H1 (cell line): ENCODE results near the gene ARHGAP12. TPM values are rescaled to one million over a fixed set of nuclear protein-coding genes. Genes with fewer than 3 reads are reported as not detected.

Experiments
- CTCF ChIA-PET: fragments of 300-600 bp; sonication (Branson Sonifier 250); formaldehyde crosslinking; loops from one replicate; lab custom pipeline; 2021; ENCODE audit not compliant: partially characterized antibody; lab: Charles Lee
- POLR2A ChIA-PET: fragments of 300-600 bp; sonication (Branson Sonifier 250); formaldehyde crosslinking; loops from one replicate; lab custom pipeline; 2021; ENCODE audit warnings: inconsistent platforms; ENCODE audit not compliant: partially characterized antibody; lab: Charles Lee
- DNase-seq, 2 experiments: peaks; one replicate each; pipeline versions ENCODE4 v3.0.0 to v3.0.0-alpha.2; 2010 to 2022; ENCODE audit warnings: low spot score in 2 of 2, low read depth in 1 of 2, mixed read lengths in 1 of 2
- FAIRE-seq: peaks from 2 replicates; lab custom pipeline; 2011; peaks lifted over from hg19 to GRCh38; lab: Jason Lieb, UNC
- H2AFZ ChIP-seq: 2 replicates; pipeline ENCODE4 v1.8.1; 2012; ENCODE audit warnings: low read length, inconsistent platforms
- H2AK5ac ChIP-seq: 2 replicates; pipeline ENCODE4 v1.6.1; 2013; ENCODE audit warnings: low read depth, low read length
- H2BK120ac ChIP-seq: replicated peaks from 2 replicates; pipeline ENCODE3; 2013; ENCODE audit warnings: low read depth, low read length, inconsistent platforms
- H2BK12ac ChIP-seq: 2 replicates; pipeline ENCODE4 v1.6.1; 2013; ENCODE audit warnings: low read depth, low read length
- H2BK15ac ChIP-seq: 2 replicates; pipeline ENCODE4 v1.6.1; 2013; ENCODE audit warnings: low read length
- H2BK20ac ChIP-seq: 2 replicates; pipeline ENCODE4 v1.6.1; 2013; ENCODE audit warnings: low read length
- H2BK5ac ChIP-seq: 2 replicates; pipeline ENCODE4 v1.6.1; 2013; ENCODE audit warnings: low read depth, low read length
- H3K14ac ChIP-seq: 2 replicates; pipeline ENCODE4 v1.6.1; 2013; ENCODE audit warnings: inconsistent platforms; ENCODE audit not compliant: insufficient read length
- H3K18ac ChIP-seq: 2 replicates; pipeline ENCODE4 v1.6.1; 2013; ENCODE audit warnings: low read length; ENCODE audit errors: extremely low read depth
- H3K23ac ChIP-seq: 2 replicates; pipeline ENCODE4 v1.6.1; 2013; ENCODE audit warnings: inconsistent platforms; ENCODE audit not compliant: insufficient read length
- H3K23me2 ChIP-seq: 2 replicates; pipeline ENCODE4 v1.6.1; 2013; ENCODE audit warnings: low read depth, low read length
- H3K27ac ChIP-seq: 2 replicates; pipeline ENCODE4 v1.6.1; 2011; ENCODE audit warnings: low read depth, low read length, inconsistent platforms
- H3K27me3 ChIP-seq, 4 experiments: replicated peaks in 1 of 4; 1 replicate in 1 of 4; 2 replicates in 3 of 4; pipeline versions ENCODE4 v1.6.1 to v1.8.1; 2011 to 2013; ENCODE audit warnings: low read length in 3 of 4, mild to moderate bottlenecking in 3 of 4, inconsistent platforms in 2 of 4, mixed read lengths in 2 of 4, moderate library complexity in 1 of 4; ENCODE audit not compliant: control insufficient read depth in 3 of 4, insufficient read depth in 3 of 4; ENCODE audit errors: extremely low read depth in 1 of 4
- H3K36me3 ChIP-seq, 4 experiments: 2 replicates each; pipeline versions ENCODE4 v1.6.1 to v1.8.1; 2011 to 2013; ENCODE audit warnings: mild to moderate bottlenecking in 4 of 4, low read length in 3 of 4, moderate library complexity in 2 of 4, control low read depth in 1 of 4, inconsistent platforms in 1 of 4; ENCODE audit not compliant: insufficient read depth in 4 of 4, control insufficient read depth in 2 of 4
- H3K4ac ChIP-seq: replicated peaks from 2 replicates; pipeline ENCODE3; 2013; ENCODE audit warnings: low read length, low read depth, mixed read lengths, inconsistent platforms; ENCODE audit not compliant: insufficient read length
- H3K4me1 ChIP-seq, 4 experiments: replicated peaks in 1 of 4; 1 replicate in 1 of 4; 2 replicates in 3 of 4; pipeline versions ENCODE4 v1.6.1 to v1.8.1; 2011 to 2013; ENCODE audit warnings: low read length in 3 of 4, inconsistent platforms in 2 of 4, mixed read lengths in 1 of 4; ENCODE audit not compliant: insufficient read depth in 4 of 4, control insufficient read depth in 3 of 4
- H3K4me2 ChIP-seq, 2 experiments: 2 replicates each; pipeline versions ENCODE4 v1.6.1 to v1.8.1; 2011 to 2013; ENCODE audit warnings: low read depth in 2 of 2, low read length in 2 of 2, control low read depth in 1 of 2, inconsistent platforms in 1 of 2, mild to moderate bottlenecking in 1 of 2; ENCODE audit not compliant: insufficient read depth in 1 of 2
- H3K4me3 ChIP-seq, 4 experiments: fragments of 200-600, 300-600 bp in 1 of 4; sonication (generic), shearing (Covaris generic), sonication (Bioruptor Twin) in 1 of 4; 2 replicates each; pipeline versions ENCODE4 v1.5.1 to v1.8.1; 2011 to 2016; ENCODE audit warnings: low read length in 4 of 4, low read depth in 3 of 4, control low read depth in 2 of 4, inconsistent platforms in 2 of 4, mild to moderate bottlenecking in 2 of 4, mixed read lengths in 1 of 4, moderate library complexity in 1 of 4; ENCODE audit not compliant: insufficient read depth in 2 of 4; ENCODE audit errors: extremely low read depth in 1 of 4
- H3K56ac ChIP-seq: replicated peaks from 2 replicates; pipeline ENCODE3; 2013; ENCODE audit warnings: low read depth, mild to moderate bottlenecking, mixed read lengths, low read length, inconsistent platforms; ENCODE audit not compliant: insufficient read length
- H3K79me1 ChIP-seq: 2 replicates; pipeline ENCODE4 v1.6.1; 2013; ENCODE audit warnings: low read depth, low read length, control low read depth
- H3K79me2 ChIP-seq, 2 experiments: 2 replicates each; pipeline versions ENCODE4 v1.6.1 to v1.8.1; 2012 to 2013; ENCODE audit warnings: low read length in 2 of 2, mild to moderate bottlenecking in 2 of 2, inconsistent platforms in 1 of 2; ENCODE audit not compliant: insufficient read depth in 2 of 2, control insufficient read depth in 1 of 2
- H3K9ac ChIP-seq, 4 experiments: replicated peaks in 1 of 4; 1 replicate in 1 of 4; 2 replicates in 3 of 4; pipeline versions ENCODE4 v1.6.1 to v1.8.1; 2011 to 2013; ENCODE audit warnings: low read depth in 3 of 4, low read length in 3 of 4, control low read depth in 2 of 4, mild to moderate bottlenecking in 2 of 4, moderate library complexity in 2 of 4, inconsistent platforms in 1 of 4; ENCODE audit errors: extremely low read depth in 1 of 4
- H3K9me3 ChIP-seq, 2 experiments: 2 replicates each; pipeline versions ENCODE4 v1.6.1 to v1.8.1; 2012 to 2013; ENCODE audit warnings: mild to moderate bottlenecking in 2 of 2, moderate library complexity in 2 of 2, control low read depth in 1 of 2, inconsistent platforms in 1 of 2, low read depth in 1 of 2, low read length in 1 of 2, mixed read lengths in 1 of 2; ENCODE audit not compliant: insufficient read depth in 2 of 2
- H4K20me1 ChIP-seq, 2 experiments: replicated peaks in 1 of 2; 2 replicates each; pipeline versions ENCODE3 to v1.8.1; 2011 to 2013; ENCODE audit warnings: inconsistent platforms in 2 of 2, low read length in 2 of 2, mild to moderate bottlenecking in 1 of 2; ENCODE audit not compliant: insufficient read depth in 2 of 2, control insufficient read depth in 1 of 2
- H4K5ac ChIP-seq: 2 replicates; pipeline ENCODE4 v1.6.1; 2013; ENCODE audit warnings: low read length, low read depth, mixed read lengths, inconsistent platforms; ENCODE audit not compliant: insufficient read length
- H4K8ac ChIP-seq: 2 replicates; pipeline ENCODE4 v1.8.0; 2013; ENCODE audit warnings: mild to moderate bottlenecking, moderate library complexity, low read length, inconsistent platforms; ENCODE audit not compliant: insufficient read depth; ENCODE audit errors: extremely low read depth
- H4K91ac ChIP-seq: replicated peaks from 2 replicates; pipeline ENCODE3; 2013; ENCODE audit warnings: low read length, mixed read lengths, inconsistent platforms; ENCODE audit not compliant: insufficient read length
- BCL11A ChIP-seq, 2 experiments: IDR thresholded peaks; one replicate each; pipeline ENCODE4 v1.6.1; 2011; ENCODE audit warnings: low read depth in 2 of 2, low read length in 2 of 2, mild to moderate bottlenecking in 2 of 2
- E2F6 ChIP-seq: IDR thresholded peaks from 2 replicates; pipeline ENCODE4 v1.6.1; 2012; ENCODE audit warnings: inconsistent platforms
- JUND ChIP-seq: IDR thresholded peaks from 2 replicates; pipeline ENCODE4 v1.6.1; 2011; ENCODE audit warnings: mild to moderate bottlenecking, improper control_type of control experiment, low read length
- KDM4A ChIP-seq: IDR thresholded peaks from one replicate; pipeline ENCODE4 v1.7.1; 2012; ENCODE audit warnings: low read depth, mild to moderate bottlenecking, moderate library complexity, low read length, inconsistent platforms; ENCODE audit not compliant: severe bottlenecking
- MAX ChIP-seq: IDR thresholded peaks from 2 replicates; pipeline ENCODE4 v1.6.1; 2012; ENCODE audit warnings: inconsistent platforms
- SAP30 ChIP-seq: fragments of 300-600 bp; sonication (generic); IDR thresholded peaks from 2 replicates; pipeline ENCODE4 v1.7.1; 2012; ENCODE audit warnings: low read length, moderate library complexity, mild to moderate bottlenecking, inconsistent platforms; ENCODE audit not compliant: insufficient read depth, insufficient replicate concordance
- SP4 ChIP-seq: IDR thresholded peaks from 2 replicates; pipeline ENCODE4 v1.6.1; 2012; ENCODE audit warnings: low read length, inconsistent platforms
- SRF ChIP-seq: IDR thresholded peaks from 2 replicates; pipeline ENCODE4 v1.6.1; 2011; ENCODE audit warnings: mild to moderate bottlenecking, low read depth, low read length, moderate library complexity
- polyA plus RNA-seq, 7 experiments: library from polyadenylated mRNA; depleted of rRNA in 3 of 7; stranded (reverse) in 5 of 7; unstranded in 2 of 7; fragments of >200 nt in 5 of 7; fragments of 200-250 nt in 2 of 7; gene quantifications; 1 replicate in 5 of 7; 2 replicates in 1 of 7; 4 replicates in 1 of 7; pipeline versions ENCODE4 v1.2.1 to v1.2.3, GENCODE V29; 2011 to 2013; ENCODE audit warnings: missing spikeins in 2 of 7, mixed read lengths in 2 of 7
- total RNA-seq: library from RNA; stranded (reverse); fragmentation: NEBNext Ultra II Directional; extraction: Animal tissue kit (Norgen Biotek cat#: 25700); gene quantifications from 2 replicates; pipeline ENCODE4 v1.2.1, GENCODE V29; 2021

Gene ARHGAP12
- total and polyA plus RNA-seq, 2 of the 8 experiments (the other 6 are each of a cell fraction or from before 2014, with no cell fraction given) = 10.1 to 39.0 TPM

- no peak overlapping the region for H3K27ac ChIP-seq
- no peak overlapping the region for H3K18ac ChIP-seq
- H2BK20ac ChIP-seq = no peak overlapping the region
- no peak overlapping the region for H3K23ac ChIP-seq
- ChIA-PET POLR2A (interaction anchor here (0.7 to 0.9 kb wide), 2 partner anchors 13 to 163 kb away, joined by 3 read pairs; no protein-coding TSS in a partner anchor), CTCF (interaction anchor here (1.2 kb wide), 1 partner anchor 126 kb away, joined by 3 read pairs; no protein-coding TSS in a partner anchor)
- H3K23me2 ChIP-seq = no peaks in the 10 kb centered on the region
- H3K9me3 ChIP-seq = no peaks in the 10 kb centered on the region
- no peak overlapping the region for H2AK5ac ChIP-seq
- no peak overlapping the region for H2BK15ac ChIP-seq
- H4K91ac ChIP-seq = no peak overlapping the region
- no peaks in the 10 kb centered on the region for H3K36me3 ChIP-seq
- no peak for DNase-seq
- H3K9ac ChIP-seq = no peak overlapping the region
- no peaks in the 10 kb centered on the region; a peak in 2 of 7 replicates for H3K4me1 ChIP-seq
- TF ChIP-seq JUND (no peak), E2F6 (no peak), BCL11A (IDR thresholded peaks at IDR 0.05; ENCODE audit: low read depth in 2 of 2, low read length in 2 of 2) (no peak), SAP30 (no peak), SRF (no peak), SP4 (no peak), KDM4A (no peak), MAX (no peak)
- TF ChIP-seq, all 59 proteins: peak for 0
- Histone ChIP-seq H2AFZ (no peak overlapping the region), H2BK12ac (no peak overlapping the region), H3K56ac (no peak overlapping the region), H4K20me1 (no peaks in the 10 kb centered on the region), H4K8ac (no peak overlapping the region), H3K4me2 (no peak overlapping the region), H3K27me3 (no peaks in the 10 kb centered on the region), H3K79me1 (no peaks in the 10 kb centered on the region; the same call in 1 of the 2 replicates), H3K79me2 (peaks cover 0 to 48% of the 10 kb centered on the region in 2 experiments; a peak in 2 of 4 replicates), H4K5ac (no peak overlapping the region), H3K4ac (no peak overlapping the region), H3K14ac (no peak overlapping the region), H3K4me3 (no peak overlapping the region), H2BK120ac (no peak overlapping the region), H2BK5ac (no peak overlapping the region)
- FAIRE-seq = no peak
Measured at GRCh38 chr10:31878486-31878885, 50.1 kb downstream of the ARHGAP12 start.
